ENCODE results near the gene DDIT3.

Gene DDIT3

GRCh38 chr12:57546438-57547287 is 26.3 kb upstream of the DDIT3 start, which contains the start of gene DCTN2:
Gene DCTN2 (minus strand): TSS chr12:57547192. CDS start chr12:57547063, 129 bp downstream.
- peak; percentile 99 for DNase-seq

- peak; percentile 70 for DNase-seq
Observed at GRCh38 chr12:57545809-57546437, 25.6 kb upstream of the DDIT3 start.

- peak; percentile 44 for DNase-seq
Observed at GRCh38 chr12:57543581-57543980, 23.3 kb upstream of the DDIT3 start.

- peak; percentile 26 for DNase-seq
Observed at GRCh38 chr12:57541717-57542116, 21.4 kb upstream of the DDIT3 start.

- DNase-seq = peak; percentile 34
Observed at GRCh38 chr12:57541001-57541400, 20.7 kb upstream of the DDIT3 start.

GRCh38 chr12:57539134-57539768 is 18.9 kb upstream of the DDIT3 start:
- peak; percentile 37 for DNase-seq

GRCh38 chr12:57536597-57536942 is 16.3 kb upstream of the DDIT3 start:
- DNase-seq = no peak

GRCh38 chr12:57535764-57536596 is 15.7 kb upstream of the DDIT3 start:
- no peak for DNase-seq

- no peak for DNase-seq
Observed at GRCh38 chr12:57534991-57535543, 14.8 kb upstream of the DDIT3 start.

GRCh38 chr12:57534250-57534649 is 13.9 kb upstream of the DDIT3 start:
- DNase-seq = no peak

- no peak for DNase-seq
Observed at GRCh38 chr12:57533108-57533507, 12.8 kb upstream of the DDIT3 start.

GRCh38 chr12:57531836-57532235 is 11.5 kb upstream of the DDIT3 start:
- DNase-seq = no peak

GRCh38 chr12:57530396-57531142 is 10.3 kb upstream of the DDIT3 start:
- DNase-seq = no peak

GRCh38 chr12:57529831-57530230 is 9.5 kb upstream of the DDIT3 start:
- DNase-seq = no peak

GRCh38 chr12:57528831-57529555 is 8.7 kb upstream of the DDIT3 start:
- DNase-seq = no peak

- DNase-seq = no peak
Observed at GRCh38 chr12:57528176-57528575, 7.9 kb upstream of the DDIT3 start.

- DNase-seq = no peak
Observed at GRCh38 chr12:57527184-57527583, 6.9 kb upstream of the DDIT3 start.

GRCh38 chr12:57526477-57527126 is 6.3 kb upstream of the DDIT3 start:
- DNase-seq = no peak

- no peak for DNase-seq
Observed at GRCh38 chr12:57525615-57526383, 5.5 kb upstream of the DDIT3 start.
